H7 (cell line): ENCODE results near the gene FAF2. TPM values are rescaled to one million over a fixed set of nuclear protein-coding genes. Genes with fewer than 3 reads are reported as not detected.

Experiments used
- DNase-seq: peaks from one replicate; pipeline ENCODE4 v3.0.0; 2012
- H3K27me3 ChIP-seq: 2 replicates; pipeline ENCODE4 v1.6.0; 2011; ENCODE audit warnings: mild to moderate bottlenecking, low read length; ENCODE audit not compliant: control insufficient read depth, insufficient read depth
- H3K36me3 ChIP-seq: replicated peaks from 2 replicates; pipeline ENCODE4 v1.5.1; 2011; ENCODE audit warnings: low read length; ENCODE audit not compliant: control insufficient read depth, insufficient read depth
- H3K4me3 ChIP-seq: 2 replicates; pipeline ENCODE4 v1.5.1; 2011; ENCODE audit warnings: low read depth, mild to moderate bottlenecking, control low read depth, low read length, moderate library complexity; ENCODE audit not compliant: insufficient read depth
- total RNA-seq: library from RNA; depleted of rRNA; stranded (reverse); fragments of >200 nt; shearing (Covaris generic); gene quantifications from 2 replicates; pipeline ENCODE4 v1.2.3, GENCODE V29; 2014

The FAF2 gene
- total RNA-seq, 1 experiment from 2014 or later = 37.6 TPM

DNA sequence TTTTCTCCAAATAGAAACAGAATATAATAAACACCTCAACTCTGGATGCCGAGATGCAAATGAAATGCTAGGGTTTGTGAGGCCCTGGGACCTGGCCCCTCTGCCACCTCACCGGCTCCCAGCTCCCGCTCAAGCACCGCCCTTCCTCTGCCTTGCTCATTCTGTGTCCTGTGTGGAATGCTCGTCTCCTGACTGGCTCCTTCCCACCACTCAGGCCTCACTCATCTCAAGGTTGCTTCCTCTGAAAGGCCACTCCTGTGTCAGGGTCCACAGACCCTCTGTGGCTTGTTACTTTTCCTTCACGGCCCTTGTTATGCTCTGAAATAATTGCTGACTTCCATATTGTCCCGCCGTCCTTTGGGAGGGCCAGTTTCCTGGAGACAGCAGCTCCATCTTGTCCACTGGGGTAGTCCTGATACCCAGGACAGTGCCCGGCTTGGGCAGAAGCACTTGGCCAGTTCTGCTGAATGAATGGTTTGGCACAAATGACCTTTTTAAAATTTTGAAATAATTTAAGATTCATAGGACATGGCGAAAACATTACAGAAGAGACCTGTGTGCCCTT is 73.6 kb downstream of the FAF2 start:
- no peaks in the 10 kb centered on the region for H3K36me3 ChIP-seq
- H3K27me3 ChIP-seq = no peaks in the 10 kb centered on the region
- no peak for DNase-seq
- H3K4me3 ChIP-seq = no peak overlapping the region

DNA sequence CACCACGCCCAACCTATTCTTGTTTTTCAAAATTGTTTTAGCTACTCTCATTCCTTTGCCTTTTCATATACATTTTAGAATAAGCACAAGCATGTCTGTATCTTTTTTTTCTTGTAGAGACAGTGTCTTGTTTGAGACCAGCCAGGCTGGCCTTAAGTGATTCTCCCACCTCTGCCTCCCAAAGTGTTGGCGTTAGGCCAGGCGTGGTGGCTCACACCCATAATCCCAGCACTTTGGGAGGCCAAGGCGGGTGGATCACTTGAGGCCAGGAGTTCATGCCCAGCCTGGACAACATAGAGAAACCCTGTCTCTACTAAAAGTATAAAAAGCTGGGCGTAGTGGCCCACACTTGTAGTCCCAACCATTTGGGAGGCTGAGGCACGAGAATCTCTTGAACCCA is 76.0 kb downstream of the FAF2 start:
- H3K4me3 ChIP-seq = no peak overlapping the region
- no peaks in the 10 kb centered on the region for H3K27me3 ChIP-seq
- DNase-seq = no peak
- H3K36me3 ChIP-seq = peaks cover 4% of the 10 kb centered on the region

DNA sequence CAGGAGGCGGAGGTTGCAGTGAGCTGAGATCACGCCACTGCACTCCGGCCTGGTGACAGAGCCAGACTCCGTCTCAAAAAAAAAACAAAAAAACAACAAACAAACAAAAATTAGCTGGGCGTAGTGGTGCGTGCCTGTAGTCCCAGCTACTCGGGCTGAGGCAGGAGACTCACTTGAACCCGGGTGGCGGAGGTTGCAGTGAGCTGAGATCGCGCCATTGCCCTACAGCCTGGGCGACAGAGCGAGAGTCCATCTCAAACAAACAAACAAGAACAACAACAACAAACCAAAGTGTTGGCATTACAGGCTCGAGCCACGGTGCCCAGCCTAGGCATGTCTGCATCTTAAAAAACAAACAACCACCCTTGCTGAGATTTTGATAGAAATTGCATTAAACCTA is 76.8 kb downstream of the FAF2 start:
- Histone ChIP-seq H3K36me3 (peaks cover 9% of the 10 kb centered on the region), H3K27me3 (no peaks in the 10 kb centered on the region), H3K4me3 (no peak overlapping the region)
- DNase-seq = no peak

GRCh38 chr5:176525677-176526076 is 77.5 kb downstream of the FAF2 start:
- no peaks in the 10 kb centered on the region for H3K27me3 ChIP-seq
- H3K36me3 ChIP-seq = peaks cover 9% of the 10 kb centered on the region
- DNase-seq = no peak
- H3K4me3 ChIP-seq = no peak overlapping the region

GRCh38 chr5:176526462-176526861 is 78.3 kb downstream of the FAF2 start:
- H3K4me3 ChIP-seq = no peak overlapping the region
- no peaks in the 10 kb centered on the region for H3K27me3 ChIP-seq
- DNase-seq = no peak
- H3K36me3 ChIP-seq = peaks cover 16% of the 10 kb centered on the region

DNA sequence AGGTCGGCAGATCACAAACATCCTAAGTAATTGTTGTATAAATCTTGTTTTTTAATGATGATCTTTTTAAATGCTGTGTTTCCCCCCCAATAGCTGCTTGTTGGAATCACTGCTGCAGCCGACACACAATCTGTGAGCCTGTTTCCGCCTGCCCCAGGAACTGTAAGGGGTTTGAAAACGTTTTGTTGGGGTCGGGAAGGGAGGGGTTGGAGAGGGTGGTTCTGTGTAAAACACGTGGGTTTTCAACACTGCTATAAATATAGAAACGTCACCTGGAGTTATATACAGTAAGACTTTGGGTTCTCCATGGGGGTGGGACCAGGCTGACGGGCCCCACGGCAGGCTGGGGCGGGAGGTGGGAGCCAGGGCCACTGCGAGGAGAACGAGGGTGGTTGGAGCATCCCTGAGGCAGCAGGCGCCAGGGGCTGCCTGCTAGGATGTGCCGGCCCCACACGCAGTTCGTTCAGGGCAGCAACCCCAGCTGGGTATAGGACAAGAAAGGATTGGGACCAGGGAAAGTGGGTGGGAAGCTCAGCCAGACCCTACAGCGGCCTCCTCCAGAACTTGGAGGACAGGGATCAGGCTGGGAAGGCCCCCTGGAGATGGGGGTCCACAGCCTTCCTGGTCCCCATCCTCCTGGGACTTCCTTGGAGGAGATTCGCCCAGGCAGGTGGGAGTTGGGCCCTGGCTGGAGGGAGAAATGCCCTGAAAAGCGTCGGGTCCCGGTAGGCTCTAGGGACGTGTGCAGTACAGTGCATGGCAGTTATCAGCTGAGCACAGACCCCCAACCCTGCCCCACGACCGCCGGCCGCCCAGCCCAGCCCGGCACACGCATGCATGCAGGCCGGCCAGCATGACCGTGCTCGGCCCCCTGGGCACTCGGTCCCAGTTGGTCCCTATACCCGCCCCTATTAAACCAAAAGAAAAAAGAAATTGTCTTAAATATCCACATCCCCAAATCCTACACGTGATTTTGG is 79.3 kb downstream of the FAF2 start:
- Histone ChIP-seq H3K36me3 (peaks cover 18% of the 10 kb centered on the region), H3K27me3 (no peaks in the 10 kb centered on the region), H3K4me3 (no peak overlapping the region)
- DNase-seq = peak; percentile 51

DNA sequence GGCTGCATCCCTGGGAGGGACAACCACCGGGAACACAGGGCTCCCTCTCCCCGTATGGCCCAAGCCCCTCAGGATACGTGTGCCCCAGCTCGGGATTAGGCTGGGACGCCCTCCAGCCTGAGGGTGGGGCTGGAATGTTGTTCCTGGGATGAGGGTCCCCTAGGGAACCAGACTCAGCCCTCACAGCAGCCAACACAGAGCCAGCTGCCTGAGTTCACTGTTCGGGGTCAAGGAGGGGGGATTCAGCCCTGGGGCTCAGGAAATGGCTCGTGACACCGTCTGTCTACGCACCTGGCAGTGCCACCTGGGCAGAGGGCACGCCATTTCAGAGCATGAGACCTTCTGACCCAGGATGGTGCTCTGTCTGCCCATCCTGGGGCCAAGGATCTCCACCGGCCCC is 80.1 kb downstream of the FAF2 start:
- Histone ChIP-seq H3K36me3 (peaks cover 18% of the 10 kb centered on the region), H3K4me3 (no peak overlapping the region), H3K27me3 (no peaks in the 10 kb centered on the region)
- peak; percentile 54 for DNase-seq

GRCh38 chr5:176528761-176529115 is 80.6 kb downstream of the FAF2 start:
- no peaks in the 10 kb centered on the region for H3K27me3 ChIP-seq
- peaks cover 20% of the 10 kb centered on the region for H3K36me3 ChIP-seq
- no peak for DNase-seq

GRCh38 chr5:176529116-176529740 is 81.0 kb downstream of the FAF2 start:
- peaks cover 21% of the 10 kb centered on the region for H3K36me3 ChIP-seq
- no peaks in the 10 kb centered on the region for H3K27me3 ChIP-seq
- DNase-seq = peak; percentile 64
- H3K4me3 ChIP-seq = no peak overlapping the region

More at GRCh38 chr5:176528761-176529115, 80.6 kb downstream of the FAF2 start:
- H3K4me3 ChIP-seq = no peak overlapping the region

- Histone ChIP-seq H3K4me3 (no peak overlapping the region), H3K36me3 (peaks cover 23% of the 10 kb centered on the region)
- peak; percentile 44 for DNase-seq
Observed at GRCh38 chr5:176529741-176530141, 81.6 kb downstream of the FAF2 start.

DNA sequence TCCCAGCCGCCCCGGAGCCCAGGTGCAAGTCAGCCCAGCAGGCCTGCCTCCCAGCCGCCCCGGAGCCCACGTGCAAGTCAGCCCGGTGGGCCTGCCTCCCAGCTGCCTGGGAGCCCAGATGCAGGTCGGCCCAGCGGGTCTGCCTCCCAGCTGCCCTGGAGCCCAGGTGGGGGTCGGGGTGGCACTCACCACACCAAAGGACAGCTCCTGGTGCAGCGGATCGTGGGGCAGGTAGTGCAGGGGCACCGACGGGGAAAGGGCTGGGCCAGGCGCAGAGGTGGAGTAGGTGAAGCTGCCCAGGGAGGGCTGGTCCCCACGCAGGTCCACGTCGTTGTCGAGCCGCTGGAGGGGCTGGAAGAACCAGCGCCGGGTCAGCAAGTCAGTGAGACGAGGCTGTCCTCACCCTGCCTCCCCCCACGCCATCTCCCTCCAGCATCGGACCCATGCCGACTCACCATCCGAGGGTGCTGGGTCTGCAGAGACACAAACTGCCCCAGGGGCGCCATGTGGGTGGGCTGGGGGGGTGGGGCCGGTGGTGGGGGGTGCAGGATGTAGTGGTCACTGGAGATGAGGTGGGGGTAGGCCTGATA is 82.3 kb downstream of the FAF2 start:
- Histone ChIP-seq H3K36me3 (peaks cover 29% of the 10 kb centered on the region), H3K27me3 (no peaks in the 10 kb centered on the region), H3K4me3 (no peak overlapping the region)
- DNase-seq = peak; percentile 59

More at GRCh38 chr5:176529741-176530141, 81.6 kb downstream of the FAF2 start:
- H3K27me3 ChIP-seq = no peaks in the 10 kb centered on the region

DNA sequence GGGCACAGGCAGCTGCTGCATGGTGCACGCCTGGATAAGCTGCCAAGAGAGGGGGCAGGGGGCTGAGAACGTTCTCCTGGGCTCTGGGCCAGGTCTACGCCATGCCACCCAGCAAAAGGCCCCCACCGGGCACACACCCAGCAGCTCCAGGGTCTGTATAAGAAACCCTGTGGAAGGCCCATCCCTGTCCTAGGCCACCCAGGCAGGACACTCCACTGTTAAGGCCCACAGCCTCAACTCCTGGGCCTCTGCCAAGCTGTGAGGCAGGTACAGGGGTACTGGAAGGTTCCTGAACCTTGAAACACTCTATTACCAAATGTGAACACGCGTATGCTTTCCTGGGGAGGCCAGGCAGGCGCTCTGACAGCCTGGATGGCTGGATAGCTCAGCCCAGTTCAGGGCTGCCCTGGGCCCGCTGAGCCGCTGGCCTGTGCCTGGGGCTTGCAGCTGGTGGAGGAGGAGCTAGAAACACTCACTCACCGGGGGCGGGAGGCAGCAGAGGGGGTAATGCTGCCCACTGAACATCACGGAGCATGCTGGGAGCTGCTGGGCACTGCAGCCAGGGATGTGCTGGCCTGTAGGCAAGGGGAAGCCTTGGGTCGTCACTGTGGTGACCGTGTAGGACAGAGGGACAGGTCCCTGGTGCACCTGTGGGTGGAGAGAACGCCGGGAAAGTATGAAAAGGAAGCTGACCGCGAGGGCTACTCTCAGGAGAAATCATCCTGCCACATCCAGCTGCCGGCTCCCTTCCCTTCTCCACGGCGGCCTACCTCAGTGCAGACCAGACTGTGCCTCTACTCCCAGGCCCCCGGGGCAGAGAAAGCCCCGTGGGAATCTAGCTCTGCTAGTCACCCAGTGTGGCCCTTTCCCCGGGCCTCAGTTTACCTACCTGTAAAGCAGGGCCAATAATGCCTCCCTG is 83.1 kb downstream of the FAF2 start:
- Histone ChIP-seq H3K36me3 (peaks cover 29% of the 10 kb centered on the region), H3K27me3 (no peaks in the 10 kb centered on the region), H3K4me3 (no peak overlapping the region)
- peak; percentile 56 for DNase-seq

DNA sequence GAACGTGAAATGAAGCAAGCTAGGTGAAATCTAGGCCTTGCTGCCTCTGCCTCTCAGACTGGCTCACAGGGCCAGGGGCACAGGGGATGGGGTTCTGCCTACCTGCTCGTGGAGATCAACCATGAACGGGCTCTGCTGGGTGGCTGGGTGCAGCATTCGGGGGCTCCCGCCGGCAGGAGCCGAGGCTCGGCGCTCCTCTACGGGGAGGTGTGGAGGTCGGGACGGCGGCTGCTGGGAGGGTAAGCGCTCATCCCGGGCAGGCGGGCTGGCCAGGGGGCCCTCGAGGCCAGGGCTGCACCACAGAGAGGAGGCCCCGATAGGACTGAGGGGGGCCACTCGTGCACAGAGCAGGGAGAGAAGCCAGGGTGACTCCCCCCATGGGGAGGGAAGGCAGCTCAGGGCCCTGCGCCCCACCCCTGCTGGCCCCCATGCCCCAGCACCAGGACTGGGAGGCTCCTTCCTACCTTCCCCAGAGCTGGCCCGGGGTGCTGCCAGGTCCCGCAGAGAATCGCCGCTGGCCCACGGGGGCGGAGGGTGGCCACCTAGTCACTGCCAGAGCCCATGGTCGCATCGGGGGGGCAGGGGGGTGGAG is 83.8 kb downstream of the FAF2 start:
- Histone ChIP-seq H3K27me3 (no peaks in the 10 kb centered on the region), H3K36me3 (peaks cover 29% of the 10 kb centered on the region), H3K4me3 (no peak overlapping the region)
- peak; percentile 58 for DNase-seq
